K562 (cell line): ENCODE data around the gene YOD1.
A peak's percentile ranks its signal among the peaks of the same experiment; 100 is the strongest.

ENCODE experiments used
- EGR1 ChIP-seq: fragments of 450-650 bp; conservative IDR thresholded peaks from 2 replicates; pipeline ENCODE4 v1.6.1; 2017; ENCODE audit warnings: mild to moderate bottlenecking
- FOXP1 ChIP-seq: sonication (generic); formaldehyde crosslinking; IDR thresholded peaks from 2 replicates; pipeline ENCODE4 v1.8.0; 2022; ENCODE audit warnings: mild to moderate bottlenecking, missing genetic modification reagents
- HDAC6 ChIP-seq: IDR thresholded peaks from 2 replicates; pipeline ENCODE4 v1.6.1; 2012; ENCODE audit warnings: low read depth, mild to moderate bottlenecking, control low read depth, inconsistent platforms, low read length, moderate library complexity
- MTF1 ChIP-seq: fragments of 250-450 bp; sonication (Bioruptor Pico); IDR thresholded peaks from 2 replicates; pipeline ENCODE4 v1.9.0; 2021; ENCODE audit warnings: moderate library complexity, mild to moderate bottlenecking, inconsistent platforms, borderline replicate concordance
- POLR2AphosphoS2 ChIP-seq: IDR thresholded peaks from 2 replicates; pipeline ENCODE4 v1.6.1; 2012; ENCODE audit warnings: low read length, improper control_type of control experiment
- POLR3A ChIP-seq: IDR thresholded peaks from 2 replicates; pipeline ENCODE4 v1.6.1; 2011; ENCODE audit warnings: borderline replicate concordance, mild to moderate bottlenecking, moderate library complexity; ENCODE audit not compliant: insufficient read length, insufficient read depth; ENCODE audit errors: extremely low read depth
- SMARCC2 ChIP-seq: fragments of 450-650 bp; IDR thresholded peaks from 2 replicates; pipeline ENCODE4 v1.6.1; 2017; ENCODE audit warnings: antibody characterized with exemption, moderate library complexity, mild to moderate bottlenecking, low read depth
- TAF1 ChIP-seq: IDR thresholded peaks from 2 replicates; pipeline ENCODE4 v1.6.1; 2011; ENCODE audit warnings: mild to moderate bottlenecking, low read length, moderate library complexity; ENCODE audit not compliant: insufficient read depth, control insufficient read depth, severe bottlenecking; ENCODE audit errors: extremely low read depth
- ZFP36 ChIP-seq: fragments of 150-350 bp; IDR thresholded peaks from 2 replicates; pipeline ENCODE4 v1.6.1; 2018; ENCODE audit warnings: low read length, low read depth; ENCODE audit not compliant: partially characterized antibody
- TF ChIP-seq, protein P1 (sequence below), 3 experiments: IDR thresholded peaks in 2 of 3; conservative IDR thresholded peaks in 1 of 3; 2 replicates each; pipeline ENCODE4 v1.5.1; 2011 to 2012; ENCODE audit warnings: low read length in 3 of 3, mild to moderate bottlenecking in 3 of 3, control low read depth in 2 of 3, improper control_type of control experiment in 1 of 3, inconsistent platforms in 1 of 3, low read depth in 1 of 3, mixed read lengths in 1 of 3, moderate library complexity in 1 of 3; ENCODE audit not compliant: insufficient read depth in 2 of 3
- TF ChIP-seq, protein P2 (sequence below): fragments of 450-650 bp; formaldehyde crosslinking; IDR thresholded peaks from 2 replicates; pipeline ENCODE4 v1.4.0; 2022; ENCODE audit warnings: missing genetic modification characterization
- TF ChIP-seq, protein P3 (sequence below): sonication (generic); formaldehyde crosslinking; IDR thresholded peaks from 2 replicates; pipeline ENCODE4 v1.9.0; 2022; ENCODE audit warnings: mild to moderate bottlenecking, missing genetic modification reagents
- TF ChIP-seq, protein P4 (sequence below): IDR thresholded peaks from 2 replicates; pipeline ENCODE4 v1.6.1; 2012; ENCODE audit warnings: low read depth, low read length, improper control_type of control experiment, borderline replicate concordance

DNA sequence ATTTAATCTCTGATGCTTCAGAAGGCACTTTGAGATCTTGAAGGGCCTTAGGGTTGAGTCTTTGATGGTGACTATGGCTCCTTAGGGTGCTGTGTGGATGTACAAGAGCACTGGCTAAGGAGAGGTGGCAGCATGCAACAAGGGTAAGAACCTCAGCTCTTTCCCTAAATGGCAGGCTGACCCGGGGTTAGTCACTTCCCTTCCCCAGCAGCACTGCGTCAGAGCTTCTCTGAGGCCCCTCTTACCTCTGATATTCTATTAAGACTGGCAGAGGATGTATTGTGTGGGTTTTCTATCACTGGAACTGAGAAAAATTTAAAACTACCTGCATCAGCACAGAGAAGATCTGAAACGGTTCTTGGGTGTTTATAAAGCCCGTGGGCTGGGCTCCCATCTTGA lies 30.3 kb downstream of the YOD1 start:
- TF ChIP-seq EGR1: no peak
- TF ChIP-seq, protein P1, sequence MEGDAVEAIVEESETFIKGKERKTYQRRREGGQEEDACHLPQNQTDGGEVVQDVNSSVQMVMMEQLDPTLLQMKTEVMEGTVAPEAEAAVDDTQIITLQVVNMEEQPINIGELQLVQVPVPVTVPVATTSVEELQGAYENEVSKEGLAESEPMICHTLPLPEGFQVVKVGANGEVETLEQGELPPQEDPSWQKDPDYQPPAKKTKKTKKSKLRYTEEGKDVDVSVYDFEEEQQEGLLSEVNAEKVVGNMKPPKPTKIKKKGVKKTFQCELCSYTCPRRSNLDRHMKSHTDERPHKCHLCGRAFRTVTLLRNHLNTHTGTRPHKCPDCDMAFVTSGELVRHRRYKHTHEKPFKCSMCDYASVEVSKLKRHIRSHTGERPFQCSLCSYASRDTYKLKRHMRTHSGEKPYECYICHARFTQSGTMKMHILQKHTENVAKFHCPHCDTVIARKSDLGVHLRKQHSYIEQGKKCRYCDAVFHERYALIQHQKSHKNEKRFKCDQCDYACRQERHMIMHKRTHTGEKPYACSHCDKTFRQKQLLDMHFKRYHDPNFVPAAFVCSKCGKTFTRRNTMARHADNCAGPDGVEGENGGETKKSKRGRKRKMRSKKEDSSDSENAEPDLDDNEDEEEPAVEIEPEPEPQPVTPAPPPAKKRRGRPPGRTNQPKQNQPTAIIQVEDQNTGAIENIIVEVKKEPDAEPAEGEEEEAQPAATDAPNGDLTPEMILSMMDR (IDR thresholded peaks at IDR 0.05 in 2 of 3, conservative IDR thresholded peaks at IDR 0.05 in 1 of 3; ENCODE audit: insufficient read depth in 2 of 3, low read depth in 1 of 3, low read length in 3 of 3): no peak
- TF ChIP-seq FOXP1: no peak
- TF ChIP-seq POLR2AphosphoS2: no peak
- TF ChIP-seq SMARCC2: no peak
- 0 out of 2 replicates have a peak, but pooled peaks have one; percentile 7 for TF ChIP-seq MTF1 (CRISPR knock-in tag)
- TF ChIP-seq POLR3A: no peak
- TF ChIP-seq TAF1: no peak
- TF ChIP-seq, protein P2, sequence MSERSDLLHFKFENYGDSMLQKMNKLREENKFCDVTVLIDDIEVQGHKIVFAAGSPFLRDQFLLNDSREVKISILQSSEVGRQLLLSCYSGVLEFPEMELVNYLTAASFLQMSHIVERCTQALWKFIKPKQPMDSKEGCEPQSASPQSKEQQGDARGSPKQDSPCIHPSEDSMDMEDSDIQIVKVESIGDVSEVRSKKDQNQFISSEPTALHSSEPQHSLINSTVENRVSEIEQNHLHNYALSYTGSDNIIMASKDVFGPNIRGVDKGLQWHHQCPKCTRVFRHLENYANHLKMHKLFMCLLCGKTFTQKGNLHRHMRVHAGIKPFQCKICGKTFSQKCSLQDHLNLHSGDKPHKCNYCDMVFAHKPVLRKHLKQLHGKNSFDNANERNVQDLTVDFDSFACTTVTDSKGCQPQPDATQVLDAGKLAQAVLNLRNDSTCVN (CRISPR knock-in tag): no peak
- TF ChIP-seq, protein P3, sequence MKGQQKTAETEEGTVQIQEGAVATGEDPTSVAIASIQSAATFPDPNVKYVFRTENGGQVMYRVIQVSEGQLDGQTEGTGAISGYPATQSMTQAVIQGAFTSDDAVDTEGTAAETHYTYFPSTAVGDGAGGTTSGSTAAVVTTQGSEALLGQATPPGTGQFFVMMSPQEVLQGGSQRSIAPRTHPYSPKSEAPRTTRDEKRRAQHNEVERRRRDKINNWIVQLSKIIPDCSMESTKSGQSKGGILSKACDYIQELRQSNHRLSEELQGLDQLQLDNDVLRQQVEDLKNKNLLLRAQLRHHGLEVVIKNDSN: no peak
- TF ChIP-seq, protein P4, sequence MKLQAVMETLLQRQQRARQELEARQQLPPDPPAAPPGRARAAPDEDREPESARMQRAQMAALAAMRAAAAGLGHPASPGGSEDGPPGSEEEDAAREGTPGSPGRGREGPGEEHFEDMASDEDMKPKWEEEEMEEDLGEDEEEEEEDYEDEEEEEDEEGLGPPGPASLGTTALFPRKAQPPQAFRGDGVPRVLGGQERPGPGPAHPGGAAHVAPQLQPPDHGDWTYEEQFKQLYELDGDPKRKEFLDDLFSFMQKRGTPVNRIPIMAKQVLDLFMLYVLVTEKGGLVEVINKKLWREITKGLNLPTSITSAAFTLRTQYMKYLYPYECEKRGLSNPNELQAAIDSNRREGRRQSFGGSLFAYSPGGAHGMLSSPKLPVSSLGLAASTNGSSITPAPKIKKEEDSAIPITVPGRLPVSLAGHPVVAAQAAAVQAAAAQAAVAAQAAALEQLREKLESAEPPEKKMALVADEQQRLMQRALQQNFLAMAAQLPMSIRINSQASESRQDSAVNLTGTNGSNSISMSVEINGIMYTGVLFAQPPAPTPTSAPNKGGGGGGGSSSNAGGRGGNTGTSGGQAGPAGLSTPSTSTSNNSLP: no peak
- TF ChIP-seq ZFP36: no peak
- no peak for TF ChIP-seq HDAC6
